Spinal cord (tissue), 10 donors: ENCODE data around the gene FBXO8. TPM values are rescaled to one million over a fixed set of nuclear protein-coding genes. Genes with fewer than 3 reads are reported as not detected.
A peak's percentile ranks its signal among the peaks of the same experiment; 100 is the strongest.

Experiments
- DNase-seq, 6 donors: peaks; one replicate each; pipeline versions ENCODE4 v3.0.0 to v3.0.0-alpha.2; 2013 to 2015; ENCODE audit warnings: low spot score in 6 of 6, low read depth in 4 of 6
- H3K27ac ChIP-seq: one replicate; pipeline ENCODE4 v1.5.1; 2013; ENCODE audit warnings: low read depth, low read length, control low read depth
- H3K27me3 ChIP-seq: one replicate; pipeline ENCODE4 v1.6.1; 2013; ENCODE audit warnings: low read length; ENCODE audit not compliant: control insufficient read depth, insufficient read depth
- H3K36me3 ChIP-seq: one replicate; pipeline ENCODE4 v1.6.1; 2013; ENCODE audit warnings: low read length; ENCODE audit not compliant: control insufficient read depth, insufficient read depth
- H3K4me1 ChIP-seq: one replicate; pipeline ENCODE4 v1.6.1; 2013; ENCODE audit warnings: low read length; ENCODE audit not compliant: control insufficient read depth, insufficient read depth
- H3K4me3 ChIP-seq: one replicate; pipeline ENCODE4 v1.5.1; 2013; ENCODE audit warnings: low read depth, low read length, control low read depth
- H3K9me3 ChIP-seq: one replicate; pipeline ENCODE4 v1.6.1; 2013; ENCODE audit warnings: low read length; ENCODE audit not compliant: control insufficient read depth, insufficient read depth
- WGBS: methylation state at CpG from one replicate; pipeline ENCODE4 v1.1.5; 2013; ENCODE audit warnings: missing lambda C conversion rate; ENCODE audit not compliant: insufficient coverage; 5-methylcytosine and 5-hydroxymethylcytosine counted together
- polyA plus RNA-seq, 2 donors: library from polyadenylated mRNA; unstranded; fragments of 120-200 nt; gene quantifications; one replicate each; pipeline ENCODE4 v1.2.1, GENCODE V29; 2013; ENCODE audit not compliant: insufficient read length in 2 of 2
- total RNA-seq, 2 donors: library from RNA; depleted of rRNA in 1 of 2; stranded (reverse); fragments of 120-200 nt in 1 of 2; fragments of >200 nt in 1 of 2; gene quantifications; one replicate each; pipeline versions ENCODE4 v1.2.3 to v1.2.4, GENCODE V29; 2013 to 2014
- donor health status: healthy.

FBXO8 gene
- total and polyA plus RNA-seq, 4 donors: 21.9 to 51.0 (median 34.1) TPM

DNA sequence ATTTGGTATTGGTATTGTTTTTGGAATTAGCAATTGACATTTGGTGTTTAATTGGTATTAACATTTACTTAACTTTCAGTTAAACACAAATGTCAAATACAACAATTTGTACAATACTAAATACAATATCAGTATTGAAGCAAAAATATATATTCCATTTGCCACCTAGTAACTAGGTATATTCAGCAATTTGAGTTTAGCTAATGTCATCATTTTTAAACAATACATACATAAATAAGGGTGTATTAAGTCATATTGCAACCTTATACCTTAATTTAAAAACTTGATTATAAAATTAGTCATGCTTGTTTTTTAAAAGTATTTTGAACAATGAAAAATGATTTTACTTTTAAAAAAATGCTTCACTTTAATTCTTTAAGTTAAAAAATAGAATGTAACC lies 53.3 kb downstream of the FBXO8 start:
- DNase-seq: no peak
- Histone ChIP-seq H3K36me3 (no peaks in the 10 kb centered on the region), H3K4me1 (no peaks in the 10 kb centered on the region), H3K27me3 (peaks cover 3% of the 10 kb centered on the region), H3K27ac (no peak overlapping the region), H3K9me3 (no peaks in the 10 kb centered on the region), H3K4me3 (no peak overlapping the region)

DNA sequence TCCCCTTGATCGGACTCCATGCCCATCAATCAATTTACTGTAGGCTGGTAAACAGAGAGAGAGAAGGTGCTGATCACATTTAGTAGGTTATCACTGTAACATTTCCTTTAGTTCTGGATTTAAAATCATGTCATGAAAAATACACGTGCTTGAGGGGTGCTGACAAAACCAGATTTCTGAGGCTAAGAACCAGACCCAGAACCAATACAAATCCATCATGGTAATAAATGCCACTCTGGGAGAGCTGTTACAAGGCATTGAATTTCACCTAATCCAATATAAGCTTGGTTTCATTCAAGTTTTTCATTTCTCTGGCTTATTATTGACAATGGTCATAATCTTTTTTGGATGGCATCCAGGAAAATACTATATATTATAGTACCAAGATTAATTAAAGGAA lies 54.5 kb downstream of the FBXO8 start:
- Histone ChIP-seq H3K27me3 (peaks cover 3% of the 10 kb centered on the region), H3K36me3 (no peaks in the 10 kb centered on the region), H3K27ac (no peak overlapping the region), H3K4me3 (no peak overlapping the region), H3K9me3 (no peaks in the 10 kb centered on the region), H3K4me1 (no peaks in the 10 kb centered on the region)
- no CpG with 5 or more reads among the region's 2 CpGs for WGBS
- no peak for DNase-seq

DNA sequence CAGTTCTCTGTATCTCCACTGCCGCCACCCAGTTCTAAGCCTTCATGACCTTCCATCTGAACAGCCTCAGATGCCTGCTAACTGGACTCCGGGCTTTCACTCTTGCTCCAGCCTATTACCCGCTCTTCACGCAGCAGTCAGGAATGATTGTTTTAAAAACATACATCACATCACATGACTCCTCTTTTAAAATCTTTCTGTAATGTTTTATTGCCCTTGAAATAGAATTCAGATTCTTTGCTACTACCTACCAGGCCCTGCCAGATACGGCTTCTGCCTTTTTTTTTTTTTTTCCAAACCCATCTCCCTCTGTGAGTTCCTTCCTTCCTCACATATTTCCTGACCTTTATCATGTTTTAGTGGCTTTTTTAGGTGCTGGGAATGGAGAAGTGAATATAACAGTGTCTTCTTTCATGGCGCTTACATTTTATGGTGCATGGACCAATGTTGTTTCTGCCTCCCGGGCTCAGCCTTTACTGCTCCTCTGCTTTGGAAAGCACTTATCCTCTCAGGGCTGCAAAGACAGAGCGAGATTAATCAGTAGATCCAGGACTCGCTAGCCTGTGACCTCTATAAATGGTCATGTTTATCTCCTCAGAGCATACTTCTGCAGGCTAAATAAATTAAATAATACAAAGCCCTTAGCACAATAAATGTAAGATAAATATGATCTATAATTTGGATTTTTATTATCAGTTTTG lies 58.0 kb downstream of the FBXO8 start:
- no peaks in the 10 kb centered on the region for H3K36me3 ChIP-seq
- no peaks in the 10 kb centered on the region for H3K4me1 ChIP-seq
- no peak overlapping the region for H3K27ac ChIP-seq
- no peak overlapping the region for H3K4me3 ChIP-seq
- WGBS: 64% methylated on average over 6 of the region's 9 CpGs
- no peak for DNase-seq
- peaks cover 12% of the 10 kb centered on the region for H3K27me3 ChIP-seq
- no peaks in the 10 kb centered on the region for H3K9me3 ChIP-seq

DNA sequence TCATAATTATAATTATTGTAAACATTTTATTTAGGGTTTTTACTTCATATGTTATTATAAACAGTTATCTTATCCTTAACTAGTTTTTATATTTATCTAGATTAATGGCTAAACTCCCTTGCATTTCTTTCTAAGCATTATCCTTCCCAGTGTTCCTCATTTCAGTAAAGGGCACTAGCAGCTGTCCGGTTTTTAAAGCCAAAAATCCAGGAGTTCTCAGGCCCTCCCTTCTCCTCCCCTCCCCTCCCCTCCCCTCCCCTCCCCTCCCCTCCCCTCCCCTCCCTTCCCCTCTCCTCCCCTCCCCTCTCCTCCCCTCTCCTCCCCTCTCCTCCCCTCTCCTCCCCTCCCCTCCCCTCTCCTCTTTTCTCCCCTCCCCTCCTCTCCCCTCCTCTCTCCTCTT lies 58.9 kb downstream of the FBXO8 start:
- H3K27ac ChIP-seq: no peak overlapping the region
- DNase-seq: no peak
- H3K9me3 ChIP-seq: no peaks in the 10 kb centered on the region
- H3K4me1 ChIP-seq: no peaks in the 10 kb centered on the region
- no peaks in the 10 kb centered on the region for H3K36me3 ChIP-seq
- no CpG with 5 or more reads among the region's 1 CpG for WGBS
- no peak overlapping the region for H3K4me3 ChIP-seq
- H3K27me3 ChIP-seq: peaks cover 19% of the 10 kb centered on the region

DNA sequence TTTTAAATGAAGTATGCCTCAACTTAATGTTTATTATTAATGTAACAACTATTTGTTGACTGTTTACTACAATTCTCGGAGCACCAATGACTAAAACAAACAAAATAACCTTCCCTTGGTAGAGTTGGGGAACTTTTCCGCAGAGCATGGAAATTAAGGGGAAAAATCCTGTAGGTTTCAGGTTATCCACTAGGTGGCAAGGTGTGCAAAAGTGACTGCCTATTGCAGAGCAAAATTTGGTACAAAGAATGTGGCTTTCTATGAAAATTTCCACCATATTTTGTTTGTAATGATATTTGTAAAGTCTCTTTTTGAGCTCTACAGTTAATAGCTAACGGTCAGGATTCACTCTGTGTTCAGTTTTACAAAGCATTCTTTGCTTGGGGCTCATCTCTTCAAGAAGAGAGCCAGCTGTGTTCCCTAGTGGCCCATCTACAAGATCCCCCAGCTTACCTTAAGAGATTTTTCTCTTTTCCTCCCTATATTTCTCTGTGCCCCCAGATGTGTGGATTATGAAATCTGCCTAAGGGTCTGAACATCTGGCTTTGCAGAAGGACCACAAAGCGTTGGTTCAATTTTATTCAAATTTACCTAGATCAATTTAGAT lies 61.1 kb downstream of the FBXO8 start:
- peaks cover 12% of the 10 kb centered on the region for H3K4me1 ChIP-seq
- H3K27ac ChIP-seq: no peak overlapping the region
- no peaks in the 10 kb centered on the region for H3K9me3 ChIP-seq
- H3K4me3 ChIP-seq: no peak overlapping the region
- DNase-seq: peak in 2 of 6 donors; percentile 11 to 55
- no peaks in the 10 kb centered on the region for H3K36me3 ChIP-seq
- WGBS: no CpG with 5 or more reads among the region's 4 CpGs
- H3K27me3 ChIP-seq: peaks cover 41% of the 10 kb centered on the region

DNA sequence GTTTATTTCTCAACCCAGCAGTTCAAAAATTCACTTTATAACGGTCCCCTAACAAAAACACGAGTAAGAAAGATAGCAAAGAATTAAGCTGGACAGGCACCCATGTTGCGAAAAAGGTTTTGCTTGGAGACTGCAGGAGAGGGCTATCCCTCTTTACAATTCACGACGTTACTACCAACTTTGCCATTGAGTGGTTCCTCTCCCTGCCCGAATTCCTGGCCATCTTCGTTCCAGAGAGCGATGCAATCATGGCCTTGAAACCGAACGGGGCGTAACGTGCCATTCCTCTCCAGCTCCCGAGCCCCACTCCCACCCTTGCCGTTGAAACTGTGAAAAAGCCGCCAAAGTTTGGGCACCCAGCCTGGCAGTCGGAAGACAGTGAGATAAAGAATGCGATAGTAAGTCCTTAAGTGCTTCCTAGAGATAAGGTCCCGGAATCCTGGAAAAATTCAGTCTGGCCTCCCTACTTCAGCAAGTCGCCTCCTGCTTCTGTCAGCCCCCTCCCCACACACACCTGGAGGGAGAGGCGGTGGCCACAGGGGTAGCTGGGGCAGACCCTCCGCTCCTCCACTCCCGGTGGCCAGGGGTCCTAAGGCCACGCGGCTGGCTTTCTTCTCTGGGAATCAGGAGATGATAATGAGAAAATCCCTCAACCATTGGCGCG lies 65.2 kb downstream of the FBXO8 start:
- under 1% methylated on average over 16 of the region's 26 CpGs for WGBS
- Histone ChIP-seq H3K4me1 (peaks cover 28% of the 10 kb centered on the region), H3K4me3 (no peak overlapping the region), H3K36me3 (no peaks in the 10 kb centered on the region), H3K9me3 (no peaks in the 10 kb centered on the region), H3K27ac (no peak overlapping the region), H3K27me3 (peaks cover 79% of the 10 kb centered on the region)
- DNase-seq: peak in 2 of 6 donors; percentile 28 to 40

DNA sequence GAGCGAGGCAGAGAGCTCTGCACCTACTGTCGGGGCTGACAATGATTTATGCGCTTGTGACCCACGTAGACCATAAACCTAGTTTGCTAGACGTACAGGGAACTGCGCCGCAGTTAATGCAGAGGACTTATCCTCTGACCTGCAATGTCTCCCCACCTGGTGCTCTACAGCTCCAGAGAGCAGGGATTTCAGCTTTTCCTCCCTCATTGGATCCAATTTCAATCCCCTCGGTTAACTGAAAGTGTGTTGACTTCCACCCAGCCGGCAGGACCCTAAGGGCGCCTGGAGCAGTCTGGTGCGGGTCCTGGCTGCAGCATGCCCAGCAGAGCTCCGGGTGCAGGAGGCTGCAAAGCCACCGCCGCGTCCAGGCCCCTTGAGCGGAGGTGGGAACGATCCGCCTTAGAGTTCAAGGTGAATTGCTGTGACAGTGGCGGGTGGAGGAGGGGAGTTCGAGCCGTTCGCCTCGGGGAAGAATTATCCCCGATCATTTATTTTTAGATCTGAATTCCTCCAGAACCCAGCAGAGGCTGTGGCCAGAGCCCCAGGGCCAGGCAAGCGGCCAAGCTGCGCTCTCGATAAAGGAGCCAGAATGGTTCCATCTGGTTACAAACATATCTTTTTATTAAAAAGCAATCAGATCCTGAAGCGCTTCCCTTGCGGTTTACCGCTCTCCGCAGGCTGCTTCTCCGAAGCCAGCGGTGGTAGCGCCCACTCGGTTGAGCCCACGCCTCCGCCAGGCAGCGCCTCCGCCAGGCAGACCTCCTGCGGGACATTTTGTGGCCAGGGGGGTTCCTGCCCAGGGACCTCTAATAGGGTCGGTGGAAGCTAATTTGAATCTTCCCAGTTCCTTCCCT lies 66.0 kb downstream of the FBXO8 start:
- no peak overlapping the region for H3K4me3 ChIP-seq
- peaks cover 28% of the 10 kb centered on the region for H3K4me1 ChIP-seq
- H3K27ac ChIP-seq: no peak overlapping the region
- no peaks in the 10 kb centered on the region for H3K9me3 ChIP-seq
- H3K36me3 ChIP-seq: no peaks in the 10 kb centered on the region
- 2% methylated on average over 36 of the region's 41 CpGs for WGBS
- H3K27me3 ChIP-seq: peaks cover 86% of the 10 kb centered on the region
- peak in 2 of 6 donors; percentile 55 to 56 for DNase-seq

DNA sequence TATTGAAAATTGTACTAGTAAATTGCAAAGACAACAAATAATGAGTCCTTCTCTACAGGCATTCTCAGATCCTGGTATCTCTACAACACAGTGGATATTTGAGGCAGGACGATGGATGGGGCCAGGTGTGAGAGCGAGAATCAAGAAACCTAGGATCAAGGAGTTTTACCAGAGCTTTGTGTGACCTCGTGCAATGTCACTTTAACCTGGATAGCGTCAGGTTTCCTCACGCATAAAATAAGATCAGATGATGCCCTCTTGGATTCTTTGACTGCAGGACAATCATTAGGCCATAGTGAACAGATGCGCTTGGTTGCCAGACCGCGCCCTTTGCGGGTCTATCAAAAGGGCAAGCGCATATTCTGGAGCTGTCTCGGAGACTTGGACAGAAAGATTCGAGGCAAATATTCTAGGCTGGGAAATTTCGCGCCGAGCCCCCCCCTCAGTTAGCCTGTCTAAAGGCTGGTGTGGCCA lies 66.6 kb downstream of the FBXO8 start:
- no peaks in the 10 kb centered on the region for H3K36me3 ChIP-seq
- H3K4me3 ChIP-seq: no peak overlapping the region
- no peaks in the 10 kb centered on the region for H3K9me3 ChIP-seq
- H3K27ac ChIP-seq: no peak overlapping the region
- peaks cover 88% of the 10 kb centered on the region for H3K27me3 ChIP-seq
- WGBS: 6% methylated on average over 14 of the region's 15 CpGs
- H3K4me1 ChIP-seq: peaks cover 29% of the 10 kb centered on the region
- peak in 1 of 6 donors; percentile 2 for DNase-seq

DNA sequence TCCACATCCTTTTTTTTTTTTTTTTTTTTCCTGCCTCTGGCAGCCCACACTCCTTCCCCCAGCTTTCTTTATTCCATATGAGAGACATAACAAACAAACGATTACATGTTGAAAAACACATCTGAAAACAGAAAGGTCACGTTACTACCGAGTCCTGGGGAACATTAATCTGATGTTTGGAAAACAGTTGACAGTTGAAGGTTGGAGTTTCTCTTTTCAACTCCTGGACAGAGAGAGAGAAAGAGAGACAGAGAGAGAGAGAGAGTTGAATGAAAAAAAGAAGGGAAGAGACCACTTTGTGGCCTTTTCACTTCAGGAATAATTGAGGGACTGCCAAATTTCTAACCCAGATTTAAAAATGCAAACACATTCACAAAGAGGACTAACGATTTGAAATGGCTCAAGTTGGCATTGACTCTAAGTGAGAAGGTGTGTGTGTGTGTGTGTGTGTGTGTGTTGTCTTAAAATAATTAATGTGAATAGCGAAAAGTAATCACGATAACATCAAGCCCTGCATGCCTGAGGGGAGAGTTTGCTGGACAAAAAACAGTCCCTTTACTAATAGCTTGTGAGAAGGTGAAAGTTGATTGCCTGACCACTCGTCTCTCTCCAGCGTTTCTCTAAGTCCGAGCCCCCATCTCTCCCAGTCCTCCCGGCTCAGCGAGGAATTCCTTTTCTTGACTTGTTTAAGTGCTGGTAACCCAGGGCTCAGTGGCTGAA lies 67.3 kb downstream of the FBXO8 start:
- peak in 2 of 6 donors; percentile 35 to 38 for DNase-seq
- 0% methylated on average over 4 of the region's 11 CpGs for WGBS
- no peaks in the 10 kb centered on the region for H3K9me3 ChIP-seq
- peaks cover 91% of the 10 kb centered on the region for H3K27me3 ChIP-seq
- no peak overlapping the region for H3K27ac ChIP-seq
- peaks cover 34% of the 10 kb centered on the region for H3K4me1 ChIP-seq
- H3K36me3 ChIP-seq: no peaks in the 10 kb centered on the region
- no peak overlapping the region for H3K4me3 ChIP-seq
